ENCODE measurements around the gene ERAL1.
"Not testable (repeated sequence)": the region's sequence is repeated elsewhere in the genome, so short reads cannot be mapped to it uniquely, and the experiment has no call there.

The ERAL1 gene

DNA sequence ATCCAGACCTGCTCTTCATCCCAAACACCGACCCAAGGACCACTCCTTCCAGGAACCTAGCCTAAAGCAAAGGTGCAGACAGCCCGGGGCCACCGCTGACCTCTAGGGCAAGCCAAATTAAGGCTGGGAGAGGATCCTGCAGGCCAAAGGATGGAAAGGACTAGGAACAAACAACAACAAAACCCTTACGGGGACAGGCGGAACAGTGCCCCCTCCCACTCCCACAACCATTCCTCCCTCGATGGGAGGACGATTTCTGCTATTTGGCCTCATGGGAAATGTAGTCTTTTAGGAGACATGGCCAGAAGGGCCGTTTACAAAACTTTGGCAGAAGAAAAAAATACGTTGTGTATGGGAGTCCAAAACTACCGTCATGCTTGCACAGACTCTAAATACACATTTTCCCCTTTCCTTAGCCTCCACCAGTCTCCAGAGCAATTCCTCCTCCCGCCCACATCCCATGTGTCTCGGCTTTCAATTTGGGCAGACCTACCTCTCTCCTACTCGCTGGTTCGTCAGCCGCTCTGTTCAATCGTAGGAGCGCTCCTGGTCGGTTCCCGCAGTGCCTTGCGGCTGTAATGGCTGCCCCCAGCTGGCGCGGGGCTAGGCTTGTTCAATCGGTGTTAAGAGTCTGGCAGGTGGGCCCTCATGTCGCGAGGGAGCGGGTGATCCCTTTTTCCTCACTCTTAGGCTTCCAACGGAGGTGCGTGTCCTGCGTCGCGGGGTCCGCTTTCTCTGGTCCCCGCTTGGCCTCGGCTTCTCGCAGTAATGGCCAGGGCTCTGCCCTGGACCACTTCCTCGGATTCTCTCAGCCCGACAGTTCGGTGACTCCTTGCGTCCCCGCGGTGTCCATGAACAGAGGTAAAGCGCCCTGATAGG is at the start of gene ERAL1:
Gene ERAL1, plus strand, starts transcription at position 560 of the 879 bp plus-strand sequence. Its CDS starts 19 bp downstream, at position 579.
- DNase-seq (ENCODE audit: extremely low spot score, insufficient read length, low read depth) (peak; percentile 79), FAIRE-seq (peak; percentile 94)

DNA sequence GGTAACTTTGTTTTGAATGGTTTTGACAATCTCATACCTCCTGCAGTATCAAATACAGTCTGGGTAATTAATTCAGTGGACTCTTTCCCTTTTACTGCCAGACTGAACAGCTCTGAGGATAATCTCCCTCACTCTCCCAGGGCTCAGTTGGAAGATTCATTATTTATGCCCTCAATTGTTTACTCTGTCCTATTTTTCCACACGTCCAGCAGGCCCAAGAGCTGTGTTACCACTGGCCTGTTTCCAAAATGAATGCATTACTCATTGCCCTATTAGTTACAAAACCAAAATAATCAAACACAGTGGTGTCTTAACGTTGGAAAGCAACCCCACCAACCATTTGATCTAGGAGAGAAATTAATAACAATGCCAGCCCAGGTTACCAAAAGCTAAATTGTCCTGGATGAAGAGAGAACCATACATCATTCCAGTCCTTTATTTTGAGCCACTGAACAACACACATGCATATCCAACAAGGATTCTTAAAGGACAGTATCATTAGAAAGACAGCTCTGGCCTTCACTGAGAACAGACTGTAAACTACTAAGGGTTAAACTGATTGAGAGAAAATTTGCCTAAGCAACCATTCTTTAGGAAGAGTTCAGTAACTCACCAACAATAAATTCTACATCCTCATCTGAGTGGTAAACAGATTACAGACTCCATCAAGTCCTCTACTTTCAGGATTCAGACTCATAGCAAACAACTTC is 46.7 kb upstream of the ERAL1 start:
- FAIRE-seq (no peak), DNase-seq (ENCODE audit: extremely low spot score, insufficient read length, low read depth) (no peak)

DNA sequence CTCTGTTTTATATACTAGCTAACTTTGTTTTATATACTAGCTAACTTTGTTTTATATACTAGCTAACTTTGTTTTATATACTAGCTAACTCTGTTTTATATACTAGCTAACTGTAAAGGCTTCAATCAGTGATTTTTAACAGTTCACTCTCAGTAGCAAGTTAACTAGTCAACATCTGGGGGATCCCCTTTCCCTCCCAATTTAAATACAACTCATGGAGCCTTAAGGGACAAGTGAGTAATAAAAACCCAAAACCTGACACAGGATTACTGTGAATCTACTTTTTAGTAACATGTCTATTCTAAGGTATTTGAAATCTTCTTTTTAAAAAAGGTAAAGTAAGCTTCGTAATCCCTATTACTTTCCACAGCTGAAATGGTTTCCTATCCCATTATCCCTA is 44.4 kb upstream of the ERAL1 start:
- FAIRE-seq (no peak), DNase-seq (ENCODE audit: extremely low spot score, insufficient read length, low read depth) (no peak)

DNA sequence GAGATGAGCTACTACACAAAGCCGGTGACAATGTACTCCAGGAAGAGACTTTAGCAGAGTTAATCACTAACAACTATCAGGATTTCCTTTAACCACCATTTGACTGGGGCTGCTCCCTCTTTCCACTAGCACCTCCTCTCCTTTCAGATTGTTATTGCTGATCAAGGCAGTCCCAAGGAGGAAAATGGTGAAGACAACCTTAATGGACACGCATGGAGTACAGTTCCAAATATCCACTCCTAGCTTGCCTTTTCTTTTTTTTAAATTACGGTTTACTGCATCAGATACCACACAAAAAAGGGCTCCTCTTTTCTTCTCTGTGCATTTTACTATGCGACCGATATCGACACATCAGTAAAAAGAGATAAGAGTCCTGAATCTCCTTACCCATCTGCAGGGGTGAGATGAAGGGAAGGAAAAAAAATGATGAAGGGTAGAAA is 43.1 kb upstream of the ERAL1 start:
- DNase-seq (ENCODE audit: extremely low spot score, insufficient read length, low read depth) (no peak), FAIRE-seq (peak; percentile 80)

DNA sequence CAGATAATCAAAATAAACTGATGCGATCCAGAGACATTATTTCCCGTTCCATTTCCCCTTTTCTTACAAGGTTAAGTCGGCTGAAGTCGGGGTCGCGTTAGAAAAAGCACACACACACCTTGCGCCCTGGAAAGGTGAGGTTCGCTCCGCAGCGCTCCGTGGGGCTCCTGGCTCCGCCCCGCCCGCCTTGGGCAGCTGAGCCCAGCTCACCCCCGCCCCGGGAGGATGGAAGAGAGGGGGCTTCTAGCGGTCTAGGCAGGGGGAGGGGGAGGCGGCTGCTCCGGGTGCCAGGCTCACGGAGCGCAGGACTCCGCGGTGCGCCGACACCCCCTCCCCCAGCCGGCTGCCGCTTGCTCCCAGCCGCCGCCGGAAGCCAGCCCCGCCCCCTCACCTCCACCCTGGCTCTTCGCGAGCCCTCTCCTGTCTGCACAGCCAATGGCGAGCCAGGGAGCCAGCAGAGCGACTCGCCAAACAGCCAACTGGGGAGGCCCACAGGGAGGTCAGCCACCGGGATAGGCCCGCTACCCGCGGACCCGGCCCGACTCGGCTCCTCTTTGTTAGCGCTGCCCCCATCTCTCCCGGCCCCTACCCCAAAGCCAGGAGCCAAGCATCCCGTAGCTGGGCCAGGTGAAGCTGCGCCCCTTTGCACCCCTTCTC is 42.6 kb upstream of the ERAL1 start:
- FAIRE-seq (peak; percentile 96), DNase-seq (ENCODE audit: extremely low spot score, insufficient read length, low read depth) (peak; percentile 99)

DNA sequence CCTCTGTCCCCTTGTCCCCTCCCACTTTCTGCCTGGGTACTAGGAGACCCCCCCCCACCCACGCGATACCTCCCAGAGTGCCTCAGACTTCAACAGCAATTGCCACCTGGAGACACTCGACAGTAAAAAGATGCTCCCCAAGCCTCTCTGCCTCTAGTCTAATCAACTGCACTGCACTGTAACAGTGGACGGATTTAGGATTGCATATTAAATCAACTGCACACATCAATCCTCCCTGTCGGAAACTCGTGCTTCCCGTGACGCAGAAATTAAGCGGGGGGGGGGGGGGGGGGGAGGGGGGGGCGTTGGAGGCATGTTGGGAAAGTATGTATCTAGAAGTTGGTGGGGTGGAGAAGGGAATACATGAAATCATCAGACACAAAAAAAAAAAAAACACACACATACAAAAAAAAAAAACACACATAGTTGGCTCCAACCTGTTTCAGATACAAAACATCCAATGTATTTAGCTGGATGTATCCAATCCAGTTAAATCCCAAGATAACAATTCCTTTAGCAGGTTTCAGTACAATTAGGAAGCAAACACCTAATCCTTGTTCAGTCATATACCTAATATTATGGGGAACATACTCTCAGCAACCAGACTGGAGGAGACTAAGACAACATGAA is 42.0 kb upstream of the ERAL1 start:
- FAIRE-seq (no peak), DNase-seq (ENCODE audit: extremely low spot score, insufficient read length, low read depth) (no peak)

DNA sequence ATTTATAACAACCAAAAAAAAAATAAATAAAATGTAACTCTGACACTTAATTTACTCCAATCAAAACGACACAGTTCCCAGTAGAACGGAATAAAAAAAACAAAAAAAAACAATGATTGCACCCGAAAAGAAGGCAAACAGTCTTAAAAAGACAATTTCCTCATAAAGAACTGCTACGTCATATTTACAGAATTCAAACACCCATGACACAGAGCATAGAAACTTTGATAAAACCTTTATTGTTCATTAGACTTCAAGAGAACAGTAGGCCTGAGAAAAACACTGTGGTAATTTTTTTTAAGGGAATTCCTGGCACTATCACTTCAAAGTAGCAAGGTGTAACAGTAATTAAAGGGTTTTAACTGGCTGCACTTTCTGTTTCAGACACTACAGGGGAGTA is 38.3 kb upstream of the ERAL1 start:
- FAIRE-seq (no peak), DNase-seq (ENCODE audit: extremely low spot score, insufficient read length, low read depth) (no peak)

DNA sequence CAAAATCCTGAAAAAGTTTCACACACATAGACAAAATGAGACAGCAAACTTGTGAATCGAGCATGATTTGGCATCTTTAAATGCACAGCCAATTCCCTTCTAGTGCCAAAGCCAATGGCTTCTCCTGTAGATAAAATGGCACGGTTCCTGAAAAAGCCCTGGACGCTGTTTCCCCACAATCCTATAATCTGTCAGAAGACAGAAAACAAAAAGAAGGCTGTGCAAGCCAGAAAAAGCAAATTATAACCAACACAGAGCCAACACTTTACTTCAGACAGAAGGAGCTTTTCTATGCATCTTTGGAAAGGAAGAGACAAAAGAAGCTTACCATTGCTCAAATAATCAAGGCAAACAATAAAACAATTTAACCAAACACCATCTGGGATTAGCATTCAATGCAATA is 36.0 kb upstream of the ERAL1 start:
- FAIRE-seq = no peak
- DNase-seq (ENCODE audit: extremely low spot score, insufficient read length, low read depth) = no peak

DNA sequence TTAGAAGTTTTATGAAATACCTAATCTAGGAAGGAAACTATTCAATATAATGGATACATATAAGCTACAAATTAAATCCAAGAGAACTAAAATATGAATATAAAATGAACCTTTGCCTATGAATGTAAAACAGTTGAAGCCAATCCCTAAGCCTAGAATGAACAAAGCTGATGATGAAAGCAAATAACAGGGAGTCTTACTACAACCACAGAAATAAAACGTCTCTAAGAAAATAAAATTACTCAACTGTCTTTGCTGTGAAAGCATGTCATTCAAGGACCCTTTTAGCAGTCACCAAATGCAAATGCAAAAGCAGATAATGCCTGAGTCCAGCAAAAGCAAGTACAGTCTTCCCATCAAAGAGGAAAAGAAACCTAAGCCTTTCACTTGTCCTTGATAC is 35.2 kb upstream of the ERAL1 start:
- no peak for DNase-seq (ENCODE audit: extremely low spot score, insufficient read length, low read depth)
- no peak for FAIRE-seq

DNA sequence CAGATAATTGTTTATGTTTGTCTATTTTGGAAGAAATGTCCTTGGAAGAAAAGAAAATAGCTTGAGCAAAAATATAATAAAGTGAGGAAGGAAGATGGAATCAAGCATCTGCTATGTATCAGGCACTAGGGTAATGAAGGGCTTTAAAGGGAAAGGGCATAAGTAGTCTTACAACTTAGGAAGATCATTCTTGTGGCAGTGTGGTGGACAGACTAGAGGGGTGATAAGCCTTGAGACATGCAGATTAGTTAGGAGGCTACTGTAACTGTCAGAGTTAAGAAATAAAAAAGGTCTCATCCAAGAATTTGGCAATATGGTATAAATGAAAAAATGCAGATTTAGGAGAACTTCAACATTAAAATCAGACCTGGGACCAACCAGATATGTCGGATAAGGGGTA is 27.1 kb upstream of the ERAL1 start:
- DNase-seq (ENCODE audit: extremely low spot score, insufficient read length, low read depth) (no peak), FAIRE-seq (no peak)

DNA sequence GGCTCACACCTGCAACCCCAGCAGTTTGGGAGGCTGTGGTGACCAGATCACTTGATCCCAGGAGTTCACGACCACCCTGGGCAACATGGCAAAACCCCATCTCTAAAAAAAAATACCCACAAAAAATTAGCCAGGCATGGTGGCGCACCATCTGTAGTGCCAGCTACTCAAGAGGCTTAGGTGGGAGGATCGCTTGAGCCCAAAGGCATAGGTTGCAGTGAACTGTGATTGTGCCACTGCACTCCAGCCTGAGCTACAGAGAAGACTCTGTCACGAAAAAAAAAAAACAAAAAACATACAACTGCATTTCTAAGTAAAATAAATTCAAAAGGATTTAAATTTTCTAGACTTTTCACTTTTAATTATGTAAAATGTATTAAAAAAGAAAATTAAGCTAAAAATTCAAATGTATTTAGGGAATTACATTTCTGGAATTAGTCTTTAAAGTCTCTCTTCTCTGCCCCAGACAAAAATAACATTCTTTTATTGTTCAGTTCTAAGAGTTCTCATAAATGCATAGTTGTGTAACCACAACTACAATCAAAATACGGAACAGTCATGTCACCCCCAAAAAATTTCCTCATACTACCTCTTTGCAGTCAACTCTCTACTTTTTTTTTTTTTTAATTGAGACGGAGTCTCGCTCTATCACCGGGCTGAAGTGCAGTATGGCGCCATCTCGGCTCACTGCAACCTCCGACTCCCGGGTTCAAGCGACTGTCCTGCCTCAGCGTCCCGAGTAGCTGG is 26.3 kb upstream of the ERAL1 start:
- no peak for FAIRE-seq

DNA sequence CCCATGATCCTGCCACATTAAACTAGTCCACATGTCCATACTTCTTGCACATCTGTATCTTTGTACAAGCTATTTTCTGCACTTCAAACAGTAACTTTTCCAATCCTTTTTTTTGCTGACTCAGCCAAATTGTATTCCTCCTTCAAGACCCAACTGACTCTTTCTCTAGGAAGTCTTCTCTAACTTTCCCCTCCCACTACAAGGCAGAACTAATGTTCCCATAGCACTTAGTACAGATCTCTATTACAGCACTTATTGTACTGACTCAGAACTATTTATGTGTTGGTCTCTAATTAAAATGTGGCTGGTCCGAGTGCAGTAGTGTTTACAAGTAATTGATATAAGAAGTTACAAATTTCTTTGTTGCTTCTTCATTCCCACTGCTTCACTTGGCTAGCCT is 20.4 kb upstream of the ERAL1 start:
- DNase-seq (ENCODE audit: extremely low spot score, insufficient read length, low read depth) (no peak), FAIRE-seq (no peak)

More for the DNA sequence above, 26.3 kb upstream of the ERAL1 start:
- DNase-seq (ENCODE audit: extremely low spot score, insufficient read length, low read depth) = no peak

DNA sequence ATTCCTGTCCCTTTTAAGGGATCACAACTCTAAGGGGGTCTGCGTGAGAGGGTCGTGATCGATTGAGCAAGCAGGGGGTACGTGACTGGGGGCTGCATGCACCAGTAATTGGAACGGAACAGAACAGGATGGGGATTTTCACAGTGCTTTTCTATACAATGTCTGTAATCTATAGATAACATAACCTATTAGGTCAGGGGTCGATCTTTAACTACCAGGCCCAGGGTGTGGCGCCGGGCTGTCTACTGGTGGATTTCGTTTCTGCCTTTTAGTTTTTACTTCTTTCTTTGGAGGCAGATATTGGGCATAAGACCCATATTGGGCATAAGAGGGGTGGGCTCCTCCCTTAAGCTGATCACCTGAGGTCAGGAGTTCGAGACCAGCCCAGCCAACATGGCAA is 18.3 kb upstream of the ERAL1 start:
- FAIRE-seq; DNase-seq (ENCODE audit: extremely low spot score, insufficient read length, low read depth): not testable (repeated sequence)

DNA sequence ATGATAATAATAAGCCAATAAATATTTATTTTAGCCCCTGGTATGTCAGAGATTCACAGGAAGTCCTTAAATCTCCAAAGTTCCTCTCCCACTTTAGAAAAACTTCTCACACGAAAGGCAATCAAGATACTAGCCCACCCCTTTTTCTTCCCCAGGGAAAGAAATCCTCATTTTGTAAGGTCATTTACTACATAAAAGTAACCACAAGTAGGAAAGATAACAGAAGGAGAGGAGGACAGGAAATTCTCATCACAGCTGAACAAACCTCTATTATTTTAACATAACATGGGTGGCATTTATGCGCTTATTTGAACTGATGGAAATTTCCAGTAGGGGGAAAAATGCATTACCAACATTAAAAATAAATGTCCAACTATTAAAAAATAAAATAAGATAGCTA is 15.6 kb upstream of the ERAL1 start:
- DNase-seq (ENCODE audit: extremely low spot score, insufficient read length, low read depth) (no peak), FAIRE-seq (no peak)

DNA sequence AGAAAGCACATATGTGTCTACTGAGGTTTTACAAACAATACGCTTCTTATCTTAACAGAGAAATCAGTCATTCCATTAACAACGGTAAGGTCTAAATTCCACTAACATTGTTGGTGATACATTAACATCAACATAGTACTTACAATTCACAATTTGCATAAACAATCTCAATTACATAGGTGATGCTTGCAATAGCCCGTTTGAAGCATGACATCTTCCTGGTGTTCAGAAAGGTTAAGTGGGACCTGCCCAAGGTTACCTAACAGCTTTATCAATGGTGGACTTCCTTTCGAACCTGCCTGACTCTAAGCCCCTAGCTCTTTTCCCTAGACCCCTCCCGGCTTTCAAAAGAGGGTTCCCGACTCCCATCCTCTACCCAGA is 12.9 kb upstream of the ERAL1 start:
- DNase-seq (ENCODE audit: extremely low spot score, insufficient read length, low read depth) (no peak), FAIRE-seq (no peak)

DNA sequence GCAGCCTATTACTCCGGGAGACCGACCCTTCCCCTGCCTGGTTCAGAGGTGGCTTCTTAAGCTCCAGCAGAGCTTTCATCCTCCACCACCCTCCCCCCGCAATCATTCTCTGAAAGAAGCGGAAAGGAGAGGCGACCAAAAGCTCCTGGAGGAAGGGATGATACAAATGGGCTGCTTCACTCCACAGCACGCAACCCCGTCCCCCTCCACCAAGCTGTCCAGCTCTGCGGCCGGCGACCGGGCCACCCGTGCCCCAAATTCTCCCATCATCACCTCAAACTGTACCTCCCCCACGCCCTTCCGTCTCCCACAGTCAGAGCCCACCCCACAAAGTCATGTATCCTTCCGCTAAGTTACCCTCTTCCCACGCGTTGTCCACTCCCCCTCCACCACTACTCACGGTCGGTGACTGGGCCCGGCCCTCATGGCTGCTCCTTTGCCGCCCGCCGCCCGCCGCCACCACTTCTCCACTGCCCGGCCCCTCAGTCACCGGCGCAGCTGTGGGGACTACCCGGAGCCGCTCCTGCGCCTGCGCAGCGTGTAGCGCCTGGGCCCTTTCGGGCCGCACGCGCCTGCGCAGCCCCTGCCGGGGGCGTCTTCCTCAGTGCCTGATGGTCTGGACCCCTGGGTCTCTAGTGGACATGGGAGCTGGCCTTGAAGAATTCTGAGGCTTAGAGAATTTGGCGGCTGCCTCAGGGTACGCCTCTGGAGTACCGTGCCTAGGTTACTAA is 12.4 kb upstream of the ERAL1 start, which contains the start of gene FAM222B:
Gene FAM222B, minus strand, starts transcription at position 509 of the 731 bp plus-strand sequence. CDS start 76,123 bp downstream, outside the sequence.
- peak; percentile 72 for FAIRE-seq
- DNase-seq (ENCODE audit: extremely low spot score, insufficient read length, low read depth) = peak; percentile 99

DNA sequence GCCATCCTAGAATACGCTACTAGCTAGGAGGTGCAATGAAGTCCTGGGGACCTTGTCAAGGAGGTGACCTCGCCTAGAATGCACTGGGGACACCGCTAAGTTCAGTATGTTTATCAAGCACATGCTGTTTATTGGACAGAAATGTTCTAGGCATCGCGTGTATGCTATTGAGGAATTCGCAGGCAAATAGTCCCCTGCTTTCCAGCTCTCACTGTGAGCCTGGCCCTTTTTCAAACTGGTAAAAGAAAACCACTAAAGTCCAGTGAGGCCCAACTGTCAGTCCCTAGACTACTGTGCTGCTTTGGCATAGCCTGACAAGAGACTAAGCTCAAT is 11.0 kb upstream of the ERAL1 start:
- no peak for DNase-seq (ENCODE audit: extremely low spot score, insufficient read length, low read depth)
- no peak for FAIRE-seq

DNA sequence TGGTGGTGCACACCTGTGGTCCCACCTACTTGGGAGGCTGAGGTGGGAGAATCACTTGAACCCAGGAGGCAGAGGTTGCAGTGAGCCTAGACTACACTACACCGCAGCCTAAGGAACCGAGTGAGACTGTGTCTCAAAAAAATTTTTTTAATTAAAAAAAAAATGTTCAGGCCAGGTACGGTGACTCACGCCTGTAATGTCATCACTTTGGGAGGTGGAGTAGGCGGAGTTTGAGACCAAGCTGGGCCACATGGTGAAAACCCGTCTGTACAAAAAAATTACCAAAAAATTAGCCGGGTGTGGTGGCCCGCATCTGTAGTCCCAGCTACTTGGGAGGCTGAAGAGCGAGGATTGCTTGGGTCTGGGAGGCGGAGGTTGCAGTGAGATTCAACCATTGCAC is 8.6 kb upstream of the ERAL1 start:
- DNase-seq (ENCODE audit: extremely low spot score, insufficient read length, low read depth) (no peak), FAIRE-seq (no peak)

DNA sequence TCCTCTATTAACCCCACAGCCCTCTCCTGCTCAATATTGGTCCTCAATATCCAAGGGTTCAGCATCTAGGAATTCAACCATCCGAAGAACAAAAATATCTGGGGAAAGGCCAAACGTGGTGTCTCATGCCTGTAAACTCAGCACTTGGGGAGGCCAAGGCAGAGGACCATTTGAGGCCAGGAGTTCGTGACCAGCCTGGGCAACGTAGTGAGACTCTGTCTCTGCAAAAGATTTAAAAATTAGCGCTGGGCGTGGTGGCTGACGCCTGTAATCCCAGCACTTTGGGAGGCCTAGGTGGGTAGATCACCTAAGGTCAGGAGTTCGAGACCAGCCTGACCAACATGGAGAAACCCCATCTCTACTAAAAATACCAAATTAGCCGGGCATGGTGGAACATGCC is 8.1 kb upstream of the ERAL1 start:
- DNase-seq (ENCODE audit: extremely low spot score, insufficient read length, low read depth); FAIRE-seq: not testable (repeated sequence)

Data from GM18507 (cell line).